CD14-positive monocyte (primary cell): ENCODE measurements around the gene ASIC2. TPM values are rescaled to one million over a fixed set of nuclear protein-coding genes. Genes with fewer than 3 reads are reported as not detected.

Experiments
- DNase-seq, 3 donors: peaks; one replicate each; pipeline ENCODE4 v3.0.0-alpha.2; 2011 to 2022
- H2AFZ ChIP-seq: 2 replicates; pipeline ENCODE4 v1.6.0; 2012; ENCODE audit warnings: mild to moderate bottlenecking, low read depth, low read length, inconsistent platforms; ENCODE audit not compliant: insufficient read depth, poor library complexity, severe bottlenecking
- H3K27ac ChIP-seq, 2 donors: 1 replicate in 1 of 2; 2 replicates in 1 of 2; pipeline ENCODE4 v1.5.1; 2012 to 2013; ENCODE audit warnings: low read length in 2 of 2, control low read depth in 1 of 2, inconsistent platforms in 1 of 2, low read depth in 1 of 2, mild to moderate bottlenecking in 1 of 2
- H3K27me3 ChIP-seq, 2 donors: one replicate each; pipeline versions ENCODE4 v1.6.0 to v1.6.1; 2011 to 2013; ENCODE audit warnings: low read length in 2 of 2; ENCODE audit not compliant: control insufficient read depth in 2 of 2, insufficient read depth in 2 of 2
- H3K36me3 ChIP-seq, 2 donors: replicated peaks in 1 of 2; 1 replicate in 1 of 2; 2 replicates in 1 of 2; pipeline versions ENCODE4 v1.5.1 to v1.6.1; 2012 to 2013; ENCODE audit warnings: low read length in 2 of 2, control low read depth in 1 of 2, inconsistent platforms in 1 of 2, mild to moderate bottlenecking in 1 of 2; ENCODE audit not compliant: insufficient read depth in 2 of 2, control insufficient read depth in 1 of 2
- H3K4me1 ChIP-seq, 2 donors: 1 replicate in 1 of 2; 2 replicates in 1 of 2; pipeline versions ENCODE4 v1.5.1 to v1.6.1; 2012 to 2013; ENCODE audit warnings: low read length in 2 of 2, control low read depth in 1 of 2, inconsistent platforms in 1 of 2, mild to moderate bottlenecking in 1 of 2, moderate library complexity in 1 of 2; ENCODE audit not compliant: insufficient read depth in 2 of 2, control insufficient read depth in 1 of 2
- H3K4me2 ChIP-seq: replicated peaks from 2 replicates; pipeline ENCODE3; 2012; ENCODE audit warnings: low read length, moderate library complexity, mild to moderate bottlenecking; ENCODE audit not compliant: poor library complexity, severe bottlenecking; ENCODE audit errors: extremely low read depth
- H3K4me3 ChIP-seq, 3 experiments: fragments of 200-600 bp in 1 of 3; sonication (generic) in 1 of 3; replicated peaks in 1 of 3; 1 replicate in 2 of 3; 2 replicates in 1 of 3; pipeline ENCODE4 v1.5.1; 2011 to 2013; ENCODE audit warnings: low read length in 3 of 3, mild to moderate bottlenecking in 3 of 3, control low read depth in 2 of 3, low read depth in 2 of 3, inconsistent platforms in 1 of 3, moderate library complexity in 1 of 3
- H3K79me2 ChIP-seq: 2 replicates; pipeline ENCODE4 v1.6.0; 2012; ENCODE audit warnings: mild to moderate bottlenecking, control low read depth, inconsistent platforms, low read length, moderate library complexity; ENCODE audit not compliant: insufficient read depth
- H3K9ac ChIP-seq: 2 replicates; pipeline ENCODE4 v1.6.0; 2017; ENCODE audit warnings: low read length, mild to moderate bottlenecking; ENCODE audit not compliant: insufficient read depth, poor library complexity, severe bottlenecking
- H3K9me3 ChIP-seq, 2 donors: replicated peaks in 1 of 2; 1 replicate in 1 of 2; 2 replicates in 1 of 2; pipeline versions ENCODE4 v1.5.1 to v1.6.1; 2012 to 2013; ENCODE audit warnings: low read length in 2 of 2, control low read depth in 1 of 2; ENCODE audit not compliant: control insufficient read depth in 1 of 2, insufficient read depth in 1 of 2
- H4K20me1 ChIP-seq: 2 replicates; pipeline ENCODE4 v1.6.0; 2012; ENCODE audit warnings: mild to moderate bottlenecking, low read length, control low read depth, moderate library complexity; ENCODE audit not compliant: insufficient read depth
- H3K27ac Mint-ChIP-seq, 7 donors: one replicate each; pipeline ENCODE4 v1.8.0; 2020; ENCODE audit warnings: mild to moderate bottlenecking in 7 of 7, mixed read lengths in 7 of 7, moderate library complexity in 6 of 7, inconsistent platforms in 2 of 7
- H3K27me3 Mint-ChIP-seq, 3 donors: one replicate each; pipeline ENCODE4 v1.8.0; 2021 to 2022; ENCODE audit warnings: low read depth in 3 of 3, mild to moderate bottlenecking in 3 of 3, mixed read lengths in 3 of 3, moderate library complexity in 3 of 3, inconsistent platforms in 1 of 3
- H3K36me3 Mint-ChIP-seq, 2 donors: one replicate each; pipeline ENCODE4 v1.8.0; 2020; ENCODE audit warnings: mixed read lengths in 2 of 2, inconsistent platforms in 1 of 2, mild to moderate bottlenecking in 1 of 2
- H3K4me1 Mint-ChIP-seq: one replicate; pipeline ENCODE4 v1.8.0; 2020; ENCODE audit warnings: mild to moderate bottlenecking, mixed read lengths
- H3K4me3 Mint-ChIP-seq, 2 donors: one replicate each; pipeline ENCODE4 v1.8.0; 2020; ENCODE audit warnings: mild to moderate bottlenecking in 2 of 2, mixed read lengths in 2 of 2, moderate library complexity in 1 of 2
- H3K9me3 Mint-ChIP-seq, 7 donors: one replicate each; pipeline ENCODE4 v1.8.0; 2020 to 2022; ENCODE audit warnings: mixed read lengths in 7 of 7, mild to moderate bottlenecking in 6 of 7, moderate library complexity in 6 of 7, inconsistent platforms in 2 of 7
- WGBS: methylation state at CpG from one replicate; pipeline ENCODE4 v1.1.5; 2013; ENCODE audit warnings: missing lambda C conversion rate; ENCODE audit not compliant: insufficient coverage; 5-methylcytosine and 5-hydroxymethylcytosine counted together
- intact Hi-C, 2 donors: fragments of 100-400 bp; cut with micrococcal nuclease; formaldehyde crosslinking; loops; one replicate each; pipeline versions ENCODE4 v1.15.0 to v1.15.1; 2023
- polyA minus RNA-seq: library from RNA; depleted of rRNA, polyadenylated mRNA; stranded (reverse); fragments of >200 nt; gene quantifications from 2 replicates; pipeline ENCODE4 v1.2.3, GENCODE V29; 2012
- polyA plus RNA-seq, 3 donors: library from polyadenylated mRNA; depleted of rRNA in 1 of 3; unstranded in 2 of 3; stranded (reverse) in 1 of 3; fragments of 300-500 nt in 2 of 3; fragments of >200 nt in 1 of 3; fragmentation: Illumina TruSeq in 2 of 3; gene quantifications; 1 replicate in 2 of 3; 2 replicates in 1 of 3; pipeline ENCODE4 v1.2.3, GENCODE V29; 2012 to 2021
- total RNA-seq, 12 experiments: library from RNA in 1 of 12; stranded (reverse) in 1 of 12; fragments of 120-200 nt in 1 of 12; gene quantifications; one replicate each; pipeline ENCODE4 v1.2.4 and lab custom pipeline; 2013 to 2026; ENCODE audit warnings: mixed read lengths in 6 of 12, inconsistent platforms in 1 of 12
- TF ChIP-seq, protein P1 (sequence below): fragments of 200-600 bp; IDR thresholded peaks from one replicate; pipeline ENCODE4 v1.8.0; 2022; ENCODE audit warnings: antibody characterized with exemption, mild to moderate bottlenecking

Gene ASIC2
- not detected for total RNA-seq (2013)
- polyA plus RNA-seq, result not detected
- polyA minus RNA-seq, result not detected in 2 replicates
- total RNA-seq (lab: John Stamatoyannopoulos, UW), result 0 to 0.45 (median 0) reads per million in 11 experiments

DNA sequence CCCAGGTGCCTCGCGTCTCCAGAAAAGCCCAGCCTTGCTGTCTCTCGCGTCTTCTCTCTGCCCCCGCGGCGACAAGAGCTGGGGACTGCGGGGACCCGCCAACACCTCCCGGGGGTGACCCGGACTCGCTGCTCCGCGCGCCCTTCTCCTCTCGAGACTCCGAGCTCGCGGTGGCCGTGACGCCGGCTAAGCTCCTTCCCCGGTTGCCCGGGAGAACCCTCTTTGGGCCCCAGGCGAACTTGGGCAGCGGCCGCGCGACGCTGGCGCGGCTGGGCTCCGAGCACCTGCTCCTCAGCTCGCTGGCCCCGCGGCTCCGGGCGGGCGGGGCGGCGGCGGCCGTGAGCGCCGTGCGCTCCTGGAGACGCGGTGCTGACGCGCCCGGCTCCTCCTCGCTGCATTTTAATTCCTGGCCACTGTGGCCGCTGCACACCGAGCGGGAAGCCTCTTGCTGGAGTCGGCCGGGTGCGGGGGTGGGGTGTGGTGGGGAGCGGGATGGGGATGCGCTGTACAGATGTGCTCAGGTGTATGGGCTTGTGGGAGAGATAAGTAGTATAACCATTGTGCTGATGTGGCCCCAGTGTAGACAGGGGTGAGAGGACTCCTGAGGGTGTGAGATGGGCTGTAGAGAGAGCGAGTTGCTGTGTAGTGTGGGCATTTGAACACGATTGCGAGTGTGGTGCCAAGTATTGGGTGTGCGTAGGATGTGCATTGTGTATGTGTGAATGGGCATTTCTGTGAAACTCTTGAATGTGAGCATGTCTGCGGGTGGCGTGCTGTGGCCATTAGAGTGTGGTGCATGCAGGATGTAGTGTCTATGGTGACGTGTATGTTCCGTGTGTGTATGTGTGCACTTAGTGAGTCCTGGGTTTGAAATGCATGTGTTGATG lies at the start of gene ASIC2:
ASIC2 (minus strand) TSS at position 315 of the 887 bp plus-strand sequence.
- peaks cover 43 to 64% of the 10 kb centered on the region in 2 donors for H3K27me3 ChIP-seq
- H3K4me2 ChIP-seq, result no peak within 1 kb of the TSS
- peaks cover 6% of the 10 kb centered on the region for H3K4me1 Mint-ChIP-seq
- WGBS, result 10% methylated on average over 67 of the region's 68 CpGs
- no peaks in the 10 kb centered on the region for H3K79me2 ChIP-seq
- H3K9me3 ChIP-seq, result peaks cover 0 to 13% of the 10 kb centered on the region in 2 donors
- no peak within 1 kb of the TSS for H2AFZ ChIP-seq
- peak within 1 kb of the TSS in 1 of 7 donors; percentile 15 for H3K27ac Mint-ChIP-seq
- no peak within 1 kb of the TSS for H3K4me3 ChIP-seq
- peaks cover 2 to 5% of the 10 kb centered on the region in 2 donors for H3K36me3 Mint-ChIP-seq
- TF ChIP-seq, protein P1, sequence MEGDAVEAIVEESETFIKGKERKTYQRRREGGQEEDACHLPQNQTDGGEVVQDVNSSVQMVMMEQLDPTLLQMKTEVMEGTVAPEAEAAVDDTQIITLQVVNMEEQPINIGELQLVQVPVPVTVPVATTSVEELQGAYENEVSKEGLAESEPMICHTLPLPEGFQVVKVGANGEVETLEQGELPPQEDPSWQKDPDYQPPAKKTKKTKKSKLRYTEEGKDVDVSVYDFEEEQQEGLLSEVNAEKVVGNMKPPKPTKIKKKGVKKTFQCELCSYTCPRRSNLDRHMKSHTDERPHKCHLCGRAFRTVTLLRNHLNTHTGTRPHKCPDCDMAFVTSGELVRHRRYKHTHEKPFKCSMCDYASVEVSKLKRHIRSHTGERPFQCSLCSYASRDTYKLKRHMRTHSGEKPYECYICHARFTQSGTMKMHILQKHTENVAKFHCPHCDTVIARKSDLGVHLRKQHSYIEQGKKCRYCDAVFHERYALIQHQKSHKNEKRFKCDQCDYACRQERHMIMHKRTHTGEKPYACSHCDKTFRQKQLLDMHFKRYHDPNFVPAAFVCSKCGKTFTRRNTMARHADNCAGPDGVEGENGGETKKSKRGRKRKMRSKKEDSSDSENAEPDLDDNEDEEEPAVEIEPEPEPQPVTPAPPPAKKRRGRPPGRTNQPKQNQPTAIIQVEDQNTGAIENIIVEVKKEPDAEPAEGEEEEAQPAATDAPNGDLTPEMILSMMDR, result no peak
- DNase-seq, result no peak
- no peaks in the 10 kb centered on the region for H3K36me3 ChIP-seq
- H3K9ac ChIP-seq, result no peak within 1 kb of the TSS
- no peak within 1 kb of the TSS for H3K27ac ChIP-seq
- H3K4me1 ChIP-seq, result no peaks in the 10 kb centered on the region
- H4K20me1 ChIP-seq, result no peaks in the 10 kb centered on the region
- intact Hi-C loops, result no loop called here
- peaks cover 56 to 65% (median 58%) of the 10 kb centered on the region in 3 donors for H3K27me3 Mint-ChIP-seq
- peaks cover 0 to 14% (median 4%) of the 10 kb centered on the region in 7 donors for H3K9me3 Mint-ChIP-seq
- peak within 1 kb of the TSS in 1 of 2 donors; percentile 80 for H3K4me3 Mint-ChIP-seq

DNA sequence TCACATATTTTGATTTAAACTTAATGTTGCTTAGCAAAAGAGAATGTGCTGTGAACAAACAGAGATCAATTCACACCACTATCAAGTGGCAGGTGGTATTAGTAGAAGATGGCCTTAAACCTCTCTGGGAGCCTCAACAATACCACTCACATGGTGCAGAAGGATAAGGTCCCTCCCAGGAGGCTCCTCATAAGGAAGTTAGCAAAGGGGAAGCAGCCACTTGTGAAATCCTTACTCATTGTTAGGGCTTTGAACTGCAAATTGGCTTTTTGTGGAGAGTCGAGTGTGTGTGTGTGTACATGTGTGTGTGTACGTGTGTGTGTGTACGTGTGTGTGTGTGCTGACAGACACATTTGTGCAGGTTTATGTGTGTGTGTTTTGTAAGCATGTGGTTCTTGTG lies 48.9 kb upstream of the ASIC2 start:
- peaks cover 0 to 5% of the 10 kb centered on the region in 2 donors for H3K4me1 ChIP-seq
- no peaks in the 10 kb centered on the region for H4K20me1 ChIP-seq
- H3K27ac ChIP-seq, result no peak overlapping the region
- H3K27ac Mint-ChIP-seq, result no peak overlapping the region
- H3K9me3 ChIP-seq, result no peaks in the 10 kb centered on the region
- DNase-seq, result peak in 2 of 3 donors; percentile 1 to 17
- no peaks in the 10 kb centered on the region for H3K27me3 ChIP-seq
- H3K36me3 Mint-ChIP-seq, result no peaks in the 10 kb centered on the region
- intact Hi-C loops, result no loop called here
- no peak overlapping the region for H3K4me3 Mint-ChIP-seq
- H3K9ac ChIP-seq, result no peak overlapping the region
- H3K9me3 Mint-ChIP-seq, result peaks cover 0 to 5% (median 0%) of the 10 kb centered on the region in 7 donors
- H3K36me3 ChIP-seq, result no peaks in the 10 kb centered on the region
- WGBS, result 0% methylated on average over 3 of the region's 3 CpGs
- H3K4me3 ChIP-seq, result no peak overlapping the region
- TF ChIP-seq, protein P1, result no peak
- H3K4me1 Mint-ChIP-seq, result peaks cover 7% of the 10 kb centered on the region
- H2AFZ ChIP-seq, result no peak overlapping the region
- no peak overlapping the region for H3K4me2 ChIP-seq
- no peaks in the 10 kb centered on the region for H3K79me2 ChIP-seq
- peaks cover 0 to 8% (median 8%) of the 10 kb centered on the region in 3 donors for H3K27me3 Mint-ChIP-seq
